Inferior parietal cortex (tissue), 1 donor: ENCODE measurements around the gene PGF.

ENCODE experiments used
- DNase-seq: peaks from one replicate; pipeline ENCODE4 v3.0.0-alpha.2; 2016; ENCODE audit errors: extremely low spot score

PGF gene

GRCh38 chr14:74956280-74957072, 1.1 kb upstream of the PGF start:
- DNase-seq = no peak

- DNase-seq = no peak
Observed at GRCh38 chr14:74956027-74956279, 556 bp upstream of the PGF start.

GRCh38 chr14:74954947-74955228, 509 bp downstream of the PGF start:
- no peak for DNase-seq

- no peak for DNase-seq
Observed at GRCh38 chr14:74954232-74954946, 1.0 kb downstream of the PGF start.

GRCh38 chr14:74953686-74954085, 1.7 kb downstream of the PGF start:
- no peak for DNase-seq

- DNase-seq = no peak
Observed at GRCh38 chr14:74952697-74953484, 2.5 kb downstream of the PGF start.

GRCh38 chr14:74952180-74952665, 3.2 kb downstream of the PGF start:
- DNase-seq = no peak

- no peak for DNase-seq
Observed at GRCh38 chr14:74951443-74952179, 3.8 kb downstream of the PGF start.

- DNase-seq = no peak
Observed at GRCh38 chr14:74950795-74951442, 4.5 kb downstream of the PGF start.

GRCh38 chr14:74949859-74950573, 5.4 kb downstream of the PGF start:
- no peak for DNase-seq

- no peak for DNase-seq
Observed at GRCh38 chr14:74949191-74949601, 6.2 kb downstream of the PGF start.

- no peak for DNase-seq
Observed at GRCh38 chr14:74948228-74949175, 6.9 kb downstream of the PGF start.

GRCh38 chr14:74947353-74948227, 7.8 kb downstream of the PGF start:
- no peak for DNase-seq

- DNase-seq = no peak
Observed at GRCh38 chr14:74946659-74947281, 8.6 kb downstream of the PGF start.

- peak; percentile 89 for DNase-seq
Observed at GRCh38 chr14:74945852-74946658, 9.3 kb downstream of the PGF start.

- DNase-seq = peak; percentile 32
Observed at GRCh38 chr14:74945261-74945851, 10.0 kb downstream of the PGF start.

- DNase-seq = no peak
Observed at GRCh38 chr14:74942608-74943007, 12.8 kb downstream of the PGF start.
